ENCODE measurements around the gene LSM8. TPM values are rescaled to one million over a fixed set of nuclear protein-coding genes. Genes with fewer than 3 reads are reported as not detected.

LSM8 gene
- total RNA-seq, 4 donors from 2014 or later = 19.4 to 41.7 (median 26.0) TPM

DNA sequence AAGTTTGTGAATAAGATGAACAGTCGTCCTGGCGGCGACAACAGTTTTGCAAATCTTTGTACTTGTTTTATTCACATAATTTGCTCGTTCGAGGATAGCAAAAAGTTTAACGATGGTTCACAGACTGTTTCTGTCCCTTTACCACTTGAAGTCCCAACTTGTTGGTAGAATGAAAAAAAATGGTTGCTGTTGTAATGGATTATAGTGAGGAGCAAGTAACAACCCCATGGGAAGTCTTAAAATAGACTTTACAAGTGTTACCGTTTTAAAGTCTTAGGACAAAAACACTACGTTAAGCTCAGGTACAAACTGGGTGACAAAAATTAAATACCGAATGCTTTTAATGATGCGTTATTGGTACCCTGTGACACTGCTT, 589 bp downstream of the LSM8 start:
- Histone ChIP-seq H3K36me3 (peaks cover 18% of the 10 kb centered on the region), H3K27me3 (no peaks in the 10 kb centered on the region), H3K4me1 (peaks cover 29% of the 10 kb centered on the region), H3K9me3 (no peaks in the 10 kb centered on the region), H3K27ac (peak overlapping the region; percentile 94), H3K4me3 (peak overlapping the region; percentile 92)
- WGBS = 5% methylated on average over 10 of the region's 10 CpGs
- no peak for DNase-seq (ENCODE audit: low spot score in 2 of 2)
- TF ChIP-seq POLR2A (IDR thresholded peaks at IDR 0.05) (no peak), POLR2AphosphoS5 (IDR thresholded peaks at IDR 0.05) (no peak), EP300 (IDR thresholded peaks at IDR 0.05) (no peak)
- TF ChIP-seq, protein P1, sequence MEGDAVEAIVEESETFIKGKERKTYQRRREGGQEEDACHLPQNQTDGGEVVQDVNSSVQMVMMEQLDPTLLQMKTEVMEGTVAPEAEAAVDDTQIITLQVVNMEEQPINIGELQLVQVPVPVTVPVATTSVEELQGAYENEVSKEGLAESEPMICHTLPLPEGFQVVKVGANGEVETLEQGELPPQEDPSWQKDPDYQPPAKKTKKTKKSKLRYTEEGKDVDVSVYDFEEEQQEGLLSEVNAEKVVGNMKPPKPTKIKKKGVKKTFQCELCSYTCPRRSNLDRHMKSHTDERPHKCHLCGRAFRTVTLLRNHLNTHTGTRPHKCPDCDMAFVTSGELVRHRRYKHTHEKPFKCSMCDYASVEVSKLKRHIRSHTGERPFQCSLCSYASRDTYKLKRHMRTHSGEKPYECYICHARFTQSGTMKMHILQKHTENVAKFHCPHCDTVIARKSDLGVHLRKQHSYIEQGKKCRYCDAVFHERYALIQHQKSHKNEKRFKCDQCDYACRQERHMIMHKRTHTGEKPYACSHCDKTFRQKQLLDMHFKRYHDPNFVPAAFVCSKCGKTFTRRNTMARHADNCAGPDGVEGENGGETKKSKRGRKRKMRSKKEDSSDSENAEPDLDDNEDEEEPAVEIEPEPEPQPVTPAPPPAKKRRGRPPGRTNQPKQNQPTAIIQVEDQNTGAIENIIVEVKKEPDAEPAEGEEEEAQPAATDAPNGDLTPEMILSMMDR (IDR thresholded peaks at IDR 0.05) = no peak

DNA sequence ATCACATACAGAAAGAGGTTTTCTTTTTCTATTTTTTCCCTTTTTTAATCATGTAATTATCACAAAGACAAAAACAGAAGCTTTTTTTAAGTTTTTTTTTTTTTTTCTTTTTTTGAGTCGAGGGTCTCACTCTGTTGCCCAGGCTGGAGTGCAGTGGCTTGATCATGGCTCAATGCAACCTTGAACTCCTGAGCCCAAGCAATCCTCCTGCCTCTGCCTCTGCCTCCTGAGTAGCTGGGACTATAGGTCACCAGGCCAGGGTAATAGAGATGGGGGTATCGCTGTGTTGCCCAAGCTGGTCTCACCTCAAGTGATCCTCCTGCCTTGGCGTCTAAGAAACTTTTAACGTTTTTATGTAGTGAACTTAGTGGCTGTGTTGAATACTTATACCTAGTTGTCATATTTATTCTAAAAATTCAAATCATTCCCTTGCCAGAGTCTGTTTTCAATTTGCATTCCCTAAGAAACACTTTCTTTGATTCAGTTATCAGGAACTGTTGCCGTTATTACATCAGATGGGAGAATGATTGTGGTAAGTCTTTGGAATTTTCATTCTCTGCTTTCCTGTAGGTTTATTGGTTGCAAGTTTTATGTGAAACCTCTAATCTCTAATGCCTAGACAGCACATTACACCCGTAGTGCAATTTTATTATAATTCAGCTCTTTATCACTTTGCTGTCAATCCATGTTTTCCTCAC, 1.3 kb downstream of the LSM8 start:
- Histone ChIP-seq H3K27me3 (no peaks in the 10 kb centered on the region), H3K27ac (no peak overlapping the region), H3K9me3 (no peaks in the 10 kb centered on the region), H3K4me3 (peak overlapping the region; percentile 92), H3K36me3 (peaks cover 26% of the 10 kb centered on the region), H3K4me1 (peaks cover 29% of the 10 kb centered on the region)
- WGBS = 57% methylated on average over 6 of the region's 6 CpGs
- no peak for DNase-seq (ENCODE audit: low spot score in 2 of 2)
- TF ChIP-seq, protein P1 (IDR thresholded peaks at IDR 0.05) = no peak
- TF ChIP-seq POLR2AphosphoS5 (IDR thresholded peaks at IDR 0.05) (no peak), EP300 (IDR thresholded peaks at IDR 0.05) (no peak), POLR2A (IDR thresholded peaks at IDR 0.05) (no peak)

DNA sequence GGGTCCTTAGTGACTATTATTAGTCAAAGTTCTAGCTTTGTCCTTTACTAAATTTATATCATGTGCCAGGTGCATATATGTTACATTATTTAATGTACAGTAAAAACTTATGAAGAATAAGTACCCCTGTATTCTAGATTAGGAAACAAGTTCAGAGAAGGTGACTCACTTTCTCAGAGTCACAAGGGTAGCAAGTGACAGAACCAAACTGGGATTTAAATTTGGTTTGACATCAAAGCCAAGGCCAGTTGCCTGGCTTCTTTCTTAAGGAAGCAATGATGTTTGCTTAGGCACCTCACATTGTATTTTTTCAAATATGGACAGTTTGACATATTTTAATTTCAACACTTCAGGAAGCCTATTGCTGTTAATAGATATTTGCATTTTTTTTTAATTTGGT, 2.5 kb downstream of the LSM8 start:
- no peaks in the 10 kb centered on the region for H3K27me3 ChIP-seq
- H3K36me3 ChIP-seq = peaks cover 30% of the 10 kb centered on the region
- TF ChIP-seq, protein P1 (IDR thresholded peaks at IDR 0.05) = no peak
- no peak for TF ChIP-seq POLR2AphosphoS5 (IDR thresholded peaks at IDR 0.05)
- no peak for TF ChIP-seq EP300 (IDR thresholded peaks at IDR 0.05)
- no peak for TF ChIP-seq POLR2A (IDR thresholded peaks at IDR 0.05)
- H3K4me3 ChIP-seq = no peak overlapping the region
- no peaks in the 10 kb centered on the region for H3K9me3 ChIP-seq
- H3K4me1 ChIP-seq = peaks cover 29% of the 10 kb centered on the region
- no peak for DNase-seq (ENCODE audit: low spot score in 2 of 2)
- H3K27ac ChIP-seq = no peak overlapping the region

DNA sequence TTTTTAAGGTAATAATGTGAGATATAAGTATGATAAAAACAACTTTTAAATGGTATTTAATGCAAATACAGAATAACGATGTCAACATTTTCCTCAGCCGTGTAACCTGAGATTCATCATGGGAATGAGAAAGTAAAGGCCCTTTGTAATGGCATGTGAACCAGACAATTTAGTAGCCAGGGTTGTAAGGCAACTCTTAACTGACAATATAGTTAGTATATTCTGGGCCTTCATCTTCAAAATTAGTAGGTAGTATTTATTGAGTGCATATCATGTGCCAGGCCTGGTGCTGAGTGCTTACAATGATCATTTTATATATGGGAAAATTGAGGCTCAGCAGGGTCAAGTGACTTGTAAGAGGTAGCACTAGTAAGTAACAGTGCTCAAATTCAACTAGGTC, 10.6 kb downstream of the LSM8 start:
- H3K4me3 ChIP-seq = no peak overlapping the region
- WGBS = 79% methylated on average over 2 of the region's 2 CpGs
- H3K27me3 ChIP-seq = no peaks in the 10 kb centered on the region
- TF ChIP-seq POLR2AphosphoS5 (IDR thresholded peaks at IDR 0.05) (no peak), EP300 (IDR thresholded peaks at IDR 0.05) (no peak), POLR2A (IDR thresholded peaks at IDR 0.05) (no peak)
- TF ChIP-seq, protein P1 (IDR thresholded peaks at IDR 0.05) = no peak
- no peaks in the 10 kb centered on the region for H3K4me1 ChIP-seq
- H3K36me3 ChIP-seq = peaks cover 16% of the 10 kb centered on the region
- DNase-seq (ENCODE audit: low spot score in 2 of 2) = no peak
- no peaks in the 10 kb centered on the region for H3K9me3 ChIP-seq
- no peak overlapping the region for H3K27ac ChIP-seq

DNA sequence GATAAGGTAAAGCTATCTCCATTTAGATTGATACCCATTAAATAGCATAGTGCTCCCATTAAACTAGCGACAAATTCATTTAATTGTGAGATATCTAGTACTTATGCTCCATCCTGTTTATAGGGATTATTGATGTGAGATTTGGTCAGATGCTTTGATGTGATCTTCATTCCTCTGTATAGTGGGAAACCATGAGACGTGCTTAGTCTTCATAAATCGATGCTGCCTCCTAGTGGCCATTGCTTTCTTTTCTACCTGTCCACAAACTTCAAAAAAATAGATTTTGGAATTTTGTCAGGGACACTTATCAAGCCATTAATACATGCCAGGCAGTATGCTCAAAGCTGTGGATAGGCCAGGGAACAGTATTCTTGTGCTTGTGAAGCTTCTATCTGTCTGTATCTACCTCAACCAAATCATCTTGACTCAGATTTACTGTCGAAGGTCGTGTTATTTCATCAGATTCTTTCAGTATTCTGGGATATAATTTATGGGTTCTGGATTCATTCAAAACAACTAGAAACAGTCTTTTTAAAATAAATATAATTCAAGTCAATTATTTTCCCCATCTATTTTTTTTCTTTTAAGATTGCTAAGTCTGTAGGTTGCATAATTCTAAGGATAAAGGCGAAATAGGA, 12.0 kb downstream of the LSM8 start:
- no peak for TF ChIP-seq POLR2AphosphoS5 (IDR thresholded peaks at IDR 0.05)
- TF ChIP-seq, protein P1 (IDR thresholded peaks at IDR 0.05) = peak; percentile 28 to 53
- TF ChIP-seq EP300 (IDR thresholded peaks at IDR 0.05) = no peak
- H3K9me3 ChIP-seq = no peaks in the 10 kb centered on the region
- peaks cover 5% of the 10 kb centered on the region for H3K36me3 ChIP-seq
- H3K27ac ChIP-seq = no peak overlapping the region
- 43% methylated on average over 6 of the region's 6 CpGs for WGBS
- H3K4me3 ChIP-seq = no peak overlapping the region
- no peaks in the 10 kb centered on the region for H3K27me3 ChIP-seq
- DNase-seq (ENCODE audit: low spot score in 2 of 2) = no peak
- H3K4me1 ChIP-seq = no peaks in the 10 kb centered on the region

Measured in suprapubic skin (tissue), 4 donors.